T-helper 1 cell (primary cell): ENCODE measurements around the gene ATP5PO.
A peak's percentile ranks its signal among the peaks of the same experiment; 100 is the strongest.
"Not testable (repeated sequence)": the region's sequence is repeated elsewhere in the genome, so short reads cannot be mapped to it uniquely, and the experiment has no call there.

Source experiments
- DNase-seq, 5 donors: peaks; one replicate each; pipeline ENCODE4 v3.0.0-alpha.2; 2012 to 2020

Gene ATP5PO

DNA sequence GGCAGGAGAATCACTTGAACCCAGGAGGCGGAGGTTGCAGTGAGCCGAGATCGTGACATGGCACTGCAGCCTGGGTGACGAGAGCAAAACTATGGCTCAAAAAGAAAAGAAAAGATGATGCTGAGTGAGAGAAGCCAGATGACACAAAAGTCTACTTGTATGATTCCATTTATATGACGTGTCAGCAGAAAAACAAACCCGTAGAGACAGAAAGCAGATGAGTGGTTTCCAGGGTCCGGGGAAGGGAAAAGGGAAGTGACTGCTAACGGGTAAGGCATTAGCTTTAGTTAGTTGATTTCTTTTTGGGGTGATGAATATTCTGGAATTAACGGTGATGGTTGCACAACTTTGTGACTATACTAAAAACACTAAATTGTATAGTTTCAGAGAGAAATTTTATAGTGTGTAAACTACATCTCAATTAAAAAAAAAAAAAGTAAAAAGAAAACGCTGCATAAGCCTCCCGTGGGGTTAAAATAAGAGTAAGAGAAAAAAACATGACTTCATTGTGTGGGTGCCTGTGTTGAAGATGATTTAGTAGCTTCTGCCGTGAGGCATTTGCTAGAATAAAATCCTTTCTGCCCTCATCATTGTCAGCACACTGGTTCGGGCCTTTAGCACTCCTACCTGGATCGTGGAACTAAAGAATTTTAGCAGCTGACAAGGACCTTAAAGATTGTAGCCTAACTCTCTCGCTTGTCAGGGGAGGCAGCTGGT, 24.7 kb upstream of the ATP5PO start:
- DNase-seq = peak in 1 of 5 donors; percentile 33

DNA sequence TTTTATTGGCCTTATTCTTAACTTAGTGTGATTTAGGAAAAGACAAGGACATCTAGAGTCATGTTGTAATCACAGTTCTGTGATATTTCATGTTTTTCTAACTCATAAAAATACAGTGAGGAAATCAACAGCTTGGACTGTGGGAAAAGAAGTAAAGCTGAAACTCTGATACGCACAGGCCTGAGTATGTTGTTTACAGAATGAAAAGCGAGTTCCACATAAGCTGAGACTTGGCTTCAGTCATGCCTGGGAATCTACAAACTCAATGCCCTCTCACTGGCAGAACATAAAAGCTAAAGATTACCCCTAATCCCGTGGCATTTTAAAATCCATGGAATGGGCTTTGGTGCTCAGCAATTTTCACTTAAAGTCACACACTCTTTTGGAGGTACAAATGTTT, 23.6 kb upstream of the ATP5PO start:
- DNase-seq = no peak

DNA sequence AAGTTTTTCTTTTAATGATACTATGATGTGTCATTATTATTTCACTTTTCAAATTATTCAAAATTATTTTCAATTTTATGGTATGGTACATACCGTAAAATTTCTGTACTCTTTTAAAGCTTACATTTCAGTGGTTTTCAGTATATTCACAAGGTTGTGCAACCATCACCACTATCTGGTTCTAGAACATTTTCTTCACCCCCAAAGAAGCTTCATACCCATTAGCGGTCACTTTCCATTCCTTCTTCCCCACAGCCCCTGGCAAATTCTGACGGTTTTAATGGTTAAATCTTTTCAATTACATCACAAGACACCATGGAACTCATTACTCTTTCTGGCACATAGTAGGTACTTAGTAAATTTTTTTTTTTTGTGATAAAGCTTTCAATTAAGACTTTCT, 22.8 kb upstream of the ATP5PO start:
- no peak for DNase-seq

DNA sequence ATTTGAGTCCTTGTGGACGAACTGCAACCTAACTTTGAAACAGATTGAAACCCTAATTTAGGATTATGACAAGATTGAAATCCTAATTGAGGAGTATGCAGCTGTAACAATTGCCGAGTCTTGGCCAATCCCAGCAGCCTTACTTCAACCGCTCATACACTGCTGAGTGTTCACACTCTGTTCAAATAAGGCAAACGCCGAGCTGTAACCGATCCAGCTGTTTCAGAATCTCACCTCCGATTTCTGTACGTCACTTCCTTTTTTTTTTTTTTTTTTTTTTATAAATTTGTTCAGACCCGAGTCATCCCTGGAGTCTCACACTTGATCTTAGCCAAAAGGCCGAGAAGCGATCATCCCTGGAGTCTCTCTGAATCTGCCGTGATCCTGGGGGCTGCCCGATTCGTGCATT, 22.3 kb upstream of the ATP5PO start:
- peak in 4 of 5 donors; percentile 29 to 87 (median 42) for DNase-seq

DNA sequence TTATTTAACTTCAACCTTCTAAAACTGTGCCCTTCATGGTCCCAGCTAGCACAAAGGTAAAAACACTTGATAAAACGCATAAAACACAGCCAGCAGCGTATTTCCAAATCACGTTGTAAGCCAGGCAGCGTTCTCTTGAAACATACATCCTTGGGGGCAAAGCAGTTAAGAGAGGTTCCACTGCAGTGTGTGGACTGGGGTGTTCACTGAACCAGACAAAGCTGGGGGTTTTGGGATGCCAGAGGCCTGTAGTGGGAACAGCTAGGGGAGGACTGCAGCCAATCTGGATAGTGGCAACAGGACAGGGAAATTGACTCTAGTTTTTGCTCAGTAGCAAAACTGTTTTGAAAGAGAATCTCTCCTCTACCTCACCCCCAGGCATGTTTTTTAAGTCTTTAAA, 21.5 kb upstream of the ATP5PO start:
- peak in 1 of 5 donors; percentile 27 for DNase-seq

DNA sequence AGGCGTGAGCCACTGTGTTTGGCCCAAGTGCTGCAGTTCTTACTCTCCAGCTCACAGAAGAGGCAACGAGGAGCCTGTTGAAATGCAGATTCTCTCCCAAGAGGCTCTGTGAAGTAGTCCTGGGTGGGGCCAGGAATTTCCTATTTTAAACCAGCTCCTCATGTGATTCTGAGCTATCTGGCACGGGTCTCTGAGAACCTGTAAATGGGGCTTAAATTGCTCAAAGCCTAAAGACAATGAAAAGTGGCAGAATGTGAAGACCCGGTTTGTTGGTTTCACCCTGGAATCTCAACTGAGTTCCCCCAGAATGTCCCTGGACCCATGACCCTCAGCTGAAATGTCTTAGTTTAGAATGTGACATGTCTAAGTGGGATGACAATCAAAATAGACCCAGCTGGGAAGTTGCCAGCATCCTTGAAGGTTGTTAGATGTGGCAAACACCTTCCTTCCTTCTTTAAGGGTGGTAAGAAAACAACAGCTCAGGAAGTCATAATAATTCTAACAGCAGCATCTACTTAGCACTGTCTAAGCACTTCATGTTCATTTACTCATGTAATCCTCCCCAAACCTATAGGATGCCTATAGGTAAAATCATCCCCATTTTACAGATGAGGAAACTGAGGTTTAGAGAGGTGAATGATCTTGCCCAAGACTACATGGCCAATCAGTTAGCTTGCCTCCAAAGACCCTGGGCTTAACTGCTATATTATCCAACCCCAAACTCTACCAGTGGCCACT, 20.9 kb upstream of the ATP5PO start:
- DNase-seq = peak in 4 of 5 donors; percentile 38 to 66 (median 53)

DNA sequence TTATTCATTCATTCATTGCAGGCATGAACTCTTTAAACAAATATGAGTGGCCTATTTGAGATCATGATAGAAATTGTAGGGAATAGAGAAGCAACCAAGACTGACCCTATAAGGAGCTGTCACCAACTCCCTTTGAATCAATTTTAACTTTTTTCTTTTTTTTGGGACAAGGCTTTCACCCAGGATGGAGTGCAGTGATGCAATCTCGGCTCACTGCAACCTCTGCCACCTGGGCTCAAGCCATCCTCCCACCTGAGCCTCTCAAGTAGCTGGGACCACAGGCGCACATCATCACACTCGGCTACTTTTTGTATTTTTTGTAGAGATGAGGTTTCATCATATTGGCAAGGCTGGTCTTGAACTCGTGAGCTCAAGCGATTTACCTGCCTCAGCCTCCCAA, 17.1 kb upstream of the ATP5PO start:
- DNase-seq = peak in 1 of 5 donors; percentile 32

DNA sequence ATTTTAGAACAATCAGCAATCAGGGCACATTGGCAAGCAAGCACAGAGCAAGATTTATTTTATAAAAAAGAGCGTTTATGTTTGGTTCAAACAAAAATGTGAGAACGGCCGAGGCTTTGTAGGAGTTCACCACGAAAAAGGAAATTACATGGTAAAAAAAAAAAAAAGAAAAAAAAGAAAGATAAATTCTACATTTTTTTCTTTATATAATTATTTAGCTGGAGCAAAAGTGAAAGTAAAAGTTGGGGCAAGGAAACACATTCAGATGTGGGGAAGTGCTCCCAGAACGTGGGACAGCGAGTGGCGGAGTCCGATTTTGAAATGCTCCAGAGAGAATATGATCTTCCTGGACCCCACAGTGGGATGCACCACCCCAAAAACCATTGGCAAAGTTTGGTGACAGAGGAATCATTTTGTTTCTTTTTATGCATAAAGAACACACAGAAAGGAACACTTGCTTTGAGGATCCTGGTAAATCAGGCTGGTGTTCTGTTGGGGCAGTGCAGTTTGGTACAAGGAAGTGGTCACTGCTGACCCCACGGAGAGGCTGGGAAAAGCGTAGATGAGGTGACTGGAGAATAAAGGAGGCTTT, 16.3 kb upstream of the ATP5PO start:
- DNase-seq = peak in 3 of 5 donors; percentile 19 to 41 (median 32)

DNA sequence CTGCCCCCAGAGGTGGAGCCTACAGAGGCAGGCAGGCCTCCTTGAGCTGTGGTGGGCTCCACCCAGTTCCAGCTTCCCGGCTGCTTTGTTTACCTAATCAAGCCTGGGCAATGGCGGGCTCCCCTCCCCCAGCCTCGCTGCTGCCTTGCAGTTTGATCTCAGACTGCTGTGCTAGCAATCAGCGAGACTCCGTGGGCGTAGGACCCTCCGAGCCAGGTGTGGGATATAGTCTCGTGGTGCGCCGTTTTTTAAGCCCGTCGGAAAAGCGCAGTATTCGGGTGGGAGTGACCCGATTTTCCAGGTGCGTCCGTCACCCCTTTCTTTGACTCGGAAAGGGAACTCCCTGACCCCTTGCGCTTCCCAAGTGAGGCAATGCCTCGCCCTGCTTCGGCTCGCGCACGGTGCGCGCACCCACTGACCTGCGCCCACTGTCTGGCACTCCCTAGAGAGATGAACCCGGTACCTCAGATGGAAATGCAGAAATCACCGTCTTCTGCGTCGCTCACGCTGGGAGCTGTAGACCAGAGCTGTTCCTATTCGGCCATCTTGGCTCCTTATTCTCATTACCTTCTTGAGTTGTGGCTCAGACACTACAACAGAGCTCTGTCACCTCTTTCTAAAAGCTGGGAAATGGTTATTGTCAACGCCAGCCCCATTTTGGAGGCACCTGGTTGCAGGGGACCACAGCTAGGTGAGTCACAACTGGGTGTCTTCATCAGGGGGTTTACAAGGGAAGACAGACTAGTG, 15.6 kb upstream of the ATP5PO start:
- peak; percentile 30 to 82 (median 67) for DNase-seq

DNA sequence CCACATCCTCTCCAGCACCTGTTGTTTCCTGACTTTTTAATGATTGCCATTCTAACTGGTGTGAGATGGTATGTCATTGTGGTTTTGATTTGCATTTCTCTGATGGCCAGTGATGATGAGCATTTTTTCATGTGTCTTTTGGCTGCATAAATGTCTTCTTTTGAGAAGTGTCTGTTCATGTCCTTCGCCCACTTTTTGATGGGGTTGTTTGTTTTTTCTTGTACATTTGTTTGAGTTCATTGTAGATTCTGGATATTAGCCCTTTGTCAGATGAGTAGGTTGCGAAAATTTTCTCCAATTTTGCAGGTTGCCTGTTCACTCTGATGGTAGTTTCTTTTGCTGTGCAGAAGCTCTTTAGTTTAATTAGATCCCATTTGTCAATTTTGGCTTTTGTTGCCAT, 10.6 kb upstream of the ATP5PO start:
- DNase-seq = not testable (repeated sequence)

DNA sequence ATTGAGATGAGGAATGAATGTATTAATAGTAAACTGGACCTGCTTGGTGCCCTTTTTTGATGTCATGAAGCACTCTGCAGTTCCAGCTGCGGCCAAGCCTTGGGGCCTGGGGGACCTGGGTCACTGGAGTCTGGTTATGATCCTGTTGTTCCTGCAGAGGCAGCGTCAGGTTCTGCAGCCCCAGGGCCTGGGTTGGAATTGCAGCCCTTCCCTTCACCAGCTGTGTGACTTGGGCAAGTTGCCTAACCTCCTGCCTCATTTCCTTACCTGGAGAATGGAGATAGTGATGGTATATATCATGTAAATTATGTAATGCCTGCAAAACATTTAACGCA, 9.1 kb upstream of the ATP5PO start:
- no peak for DNase-seq

DNA sequence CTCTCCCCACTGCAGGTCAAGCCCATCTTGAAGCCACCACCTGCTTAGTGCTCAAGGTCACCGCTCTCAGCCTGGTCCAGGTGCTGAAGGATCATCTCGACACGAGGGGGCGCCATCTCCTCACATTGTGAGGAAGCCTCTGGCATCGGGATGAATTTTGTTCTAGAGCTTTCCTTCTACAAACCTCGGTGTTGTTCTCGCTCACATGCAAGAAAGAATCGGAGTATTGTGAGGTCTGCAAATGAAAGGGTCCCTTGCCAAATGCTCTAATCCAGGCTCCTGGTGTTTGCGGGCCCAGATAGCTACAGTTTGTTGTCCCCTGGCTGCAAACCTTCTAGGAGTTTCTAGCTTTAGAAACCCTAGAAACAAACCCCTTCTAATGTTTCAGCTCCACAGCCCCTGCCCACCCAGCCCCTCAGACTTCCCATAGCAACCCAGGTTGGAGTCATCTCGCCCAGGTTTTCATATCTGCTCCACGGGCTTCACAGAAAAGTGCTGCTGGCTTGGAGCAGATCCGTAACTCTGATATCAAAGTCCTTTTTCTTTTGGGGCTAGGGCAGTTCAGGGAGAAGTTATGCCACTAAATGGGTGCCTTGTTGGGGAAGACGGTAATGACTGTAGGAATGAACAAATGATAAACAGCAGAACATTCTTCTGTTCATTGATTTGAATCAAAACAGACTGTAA, 8.6 kb upstream of the ATP5PO start:
- peak; percentile 64 to 90 (median 82) for DNase-seq

DNA sequence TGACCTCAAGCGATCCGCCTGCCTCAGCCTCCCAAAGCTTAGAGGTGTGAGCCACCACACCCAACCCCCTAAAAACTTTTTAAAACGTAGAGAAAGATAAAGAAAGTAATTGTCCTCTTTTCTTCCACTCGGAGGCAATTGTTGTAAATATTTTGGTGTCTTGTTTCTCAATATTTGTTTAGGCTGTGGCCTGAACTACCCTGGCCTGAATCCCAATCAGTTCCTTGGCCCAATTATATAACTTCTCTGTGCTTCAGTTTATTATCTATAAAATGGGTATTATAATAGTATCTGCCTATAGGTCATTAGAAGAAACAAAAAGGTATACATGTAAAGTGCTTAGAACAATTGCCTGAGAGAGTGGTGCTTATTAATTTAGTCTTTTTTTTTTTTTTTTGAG, 1.8 kb upstream of the ATP5PO start:
- no peak for DNase-seq

DNA sequence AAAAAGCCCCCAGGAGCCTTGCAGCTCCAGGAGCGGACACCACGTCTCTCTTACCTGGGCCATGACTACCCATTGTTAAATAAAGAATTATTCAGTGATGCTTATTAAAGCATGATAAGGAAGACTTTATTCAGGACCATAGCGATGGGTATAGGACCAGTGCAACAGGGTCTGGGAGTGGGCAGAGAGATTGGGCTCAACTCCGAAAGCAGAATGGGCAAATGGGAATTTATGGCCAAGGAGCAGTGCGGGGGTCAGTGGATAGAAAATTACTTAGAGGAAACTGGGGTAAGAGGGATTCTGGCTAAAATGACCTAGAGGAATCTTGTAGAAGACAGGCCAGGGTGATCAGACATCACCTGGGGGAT, 580 bp upstream of the ATP5PO start:
- DNase-seq = no peak

DNA sequence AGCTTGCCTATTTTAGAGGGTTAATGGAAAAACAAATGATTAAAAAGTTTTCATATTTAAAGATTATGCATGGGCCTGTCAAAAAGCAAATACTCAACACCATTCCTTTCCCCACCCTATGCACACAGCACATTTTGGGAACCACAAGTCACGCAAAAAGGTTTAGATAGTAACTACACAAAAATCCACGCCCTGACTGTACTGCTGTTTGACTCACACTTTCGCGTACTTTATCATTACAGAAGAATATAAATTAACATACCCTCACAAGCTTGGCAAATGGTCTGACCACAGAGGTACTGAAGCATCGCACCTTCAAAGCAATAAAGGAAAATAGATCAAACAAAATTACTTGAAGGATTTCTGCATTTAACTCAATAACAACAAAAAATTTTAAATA, 1.4 kb downstream of the ATP5PO start:
- DNase-seq = no peak

DNA sequence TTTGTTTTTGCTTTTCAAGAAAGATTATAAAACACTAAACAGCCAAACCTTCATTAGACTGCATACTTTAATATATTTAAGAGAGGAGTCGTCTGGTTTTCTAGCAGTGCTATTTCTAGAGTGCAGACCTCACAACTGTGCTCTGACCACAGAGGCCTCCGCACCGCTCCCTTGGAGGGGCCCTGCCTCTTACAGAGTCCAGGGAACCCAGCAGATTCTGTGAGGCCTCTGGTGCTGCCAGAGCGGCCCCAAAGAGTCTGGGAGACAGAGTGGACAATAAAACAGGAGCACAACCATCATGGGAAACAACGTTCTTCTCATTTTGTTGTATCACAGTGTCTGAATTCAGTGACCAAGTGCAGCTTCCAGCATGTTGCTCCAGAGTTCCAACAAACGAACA, 5.8 kb downstream of the ATP5PO start:
- DNase-seq = no peak

DNA sequence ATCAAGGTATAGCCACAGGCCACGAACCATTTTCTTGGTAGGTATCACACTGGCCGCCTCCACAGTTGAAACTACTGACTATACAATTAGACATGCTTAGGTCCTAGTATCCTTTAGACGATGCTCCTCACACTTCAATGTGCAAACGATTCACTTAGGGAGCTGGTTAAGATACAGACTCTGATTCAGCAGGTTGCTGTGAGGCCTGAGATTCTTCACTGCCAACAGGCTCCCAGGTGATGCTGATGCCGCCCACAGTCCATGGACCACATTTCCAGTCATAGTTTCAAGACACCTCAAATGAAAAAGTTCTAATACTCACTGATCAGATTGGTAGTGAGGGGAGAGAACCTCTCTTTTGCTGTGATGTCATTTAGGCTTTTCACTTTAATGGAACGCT, 6.8 kb downstream of the ATP5PO start:
- DNase-seq = no peak

DNA sequence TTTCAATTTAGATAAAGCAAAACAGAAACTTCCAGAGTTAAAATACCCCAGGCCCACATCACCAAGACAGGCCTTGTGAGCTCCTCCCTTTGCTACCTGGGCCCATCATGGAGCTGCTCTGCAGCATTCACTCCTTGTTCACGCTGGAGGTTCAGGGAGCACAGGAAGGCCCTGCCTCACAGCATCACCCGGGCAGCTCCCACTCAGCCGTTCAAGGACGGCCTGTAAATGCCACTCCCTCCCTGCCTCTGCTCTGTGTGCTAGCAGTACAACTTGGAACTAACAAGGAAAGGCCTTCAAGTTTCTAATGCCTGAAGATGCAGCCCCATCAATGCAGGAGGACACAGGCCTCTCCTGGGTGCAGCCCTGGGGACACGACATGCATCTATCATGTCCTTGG, 11.6 kb downstream of the ATP5PO start:
- DNase-seq = no peak

DNA sequence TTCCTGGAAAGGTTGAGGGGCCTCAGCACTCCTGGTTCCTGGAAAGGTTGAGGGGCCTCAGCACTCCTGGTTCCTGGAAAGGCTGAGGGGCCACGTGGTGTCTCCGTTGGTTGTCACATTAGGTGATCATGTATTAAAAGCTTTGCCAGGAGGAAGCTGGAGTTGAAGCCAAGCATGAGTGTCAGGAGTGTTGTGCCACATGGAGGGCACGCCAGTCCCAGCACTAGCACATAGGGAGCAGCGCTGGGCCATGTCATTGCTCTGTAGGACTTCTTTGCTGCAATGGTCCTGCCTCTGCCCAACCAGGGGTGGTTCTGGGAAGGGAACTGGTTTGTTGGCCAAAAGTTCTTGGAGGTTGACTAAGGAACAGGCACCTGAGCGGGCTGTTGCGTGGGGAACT, 13.3 kb downstream of the ATP5PO start:
- no peak for DNase-seq

DNA sequence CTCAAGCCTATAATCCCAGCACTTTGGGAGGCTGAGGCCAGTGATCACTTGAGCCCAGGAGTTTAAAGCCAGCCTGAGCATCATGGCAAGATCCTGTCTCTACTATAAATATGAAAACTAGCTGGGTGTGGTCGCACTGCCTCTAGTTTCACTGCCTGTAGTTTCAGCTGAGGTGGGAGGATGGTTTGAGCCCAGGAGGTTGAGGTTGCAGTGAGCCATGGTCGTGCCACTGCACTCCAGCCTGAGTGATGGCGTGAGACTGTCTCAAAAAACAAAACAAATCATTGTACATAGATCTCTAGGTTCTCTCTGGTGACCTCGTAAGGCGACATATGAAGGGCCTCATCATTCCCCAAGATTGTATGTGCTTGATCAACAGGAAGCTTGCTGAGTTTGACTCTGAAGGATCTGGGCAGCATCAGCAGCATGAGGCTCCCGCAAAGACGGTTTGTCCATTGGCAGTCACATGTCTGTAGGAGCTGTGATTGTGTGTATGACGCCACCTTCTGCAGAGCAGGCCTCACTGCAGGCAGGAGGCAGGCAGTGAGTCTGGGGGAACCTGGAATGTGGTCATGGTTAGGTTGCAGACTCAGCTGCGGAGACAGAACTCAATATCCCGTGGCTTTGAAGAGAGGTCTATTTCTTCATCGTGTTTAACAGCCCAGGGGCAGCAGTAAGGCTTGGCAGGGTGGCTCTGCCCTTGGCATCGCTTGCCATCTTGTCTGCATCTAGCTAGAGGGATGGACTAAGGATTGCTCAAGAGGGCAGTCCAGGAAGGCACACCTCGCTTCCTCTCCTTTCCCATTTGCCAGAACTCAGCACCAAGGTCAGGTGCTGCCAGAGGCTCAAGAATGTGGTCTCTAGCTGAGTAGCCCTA, 14.0 kb downstream of the ATP5PO start:
- DNase-seq = peak in 1 of 5 donors; percentile 35

DNA sequence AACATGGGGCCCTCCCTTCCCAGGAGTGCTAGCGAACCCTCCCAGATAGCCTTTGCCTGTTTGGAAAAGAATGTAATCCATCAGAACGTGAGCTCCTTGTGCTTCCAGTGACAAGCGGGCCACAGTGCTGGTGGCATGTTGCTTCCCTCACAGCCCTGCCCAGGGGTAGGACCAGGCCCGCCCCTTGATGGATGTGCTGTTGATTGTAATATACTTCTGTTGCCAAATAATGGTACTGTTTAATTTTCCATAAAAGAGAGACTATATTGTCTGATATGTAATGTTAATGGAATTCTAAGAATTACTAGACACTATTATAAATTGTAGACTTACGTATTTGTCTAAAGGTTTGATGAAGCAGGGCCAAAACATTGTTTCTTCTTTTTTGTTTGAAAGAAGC, 16.4 kb downstream of the ATP5PO start:
- no peak for DNase-seq

DNA sequence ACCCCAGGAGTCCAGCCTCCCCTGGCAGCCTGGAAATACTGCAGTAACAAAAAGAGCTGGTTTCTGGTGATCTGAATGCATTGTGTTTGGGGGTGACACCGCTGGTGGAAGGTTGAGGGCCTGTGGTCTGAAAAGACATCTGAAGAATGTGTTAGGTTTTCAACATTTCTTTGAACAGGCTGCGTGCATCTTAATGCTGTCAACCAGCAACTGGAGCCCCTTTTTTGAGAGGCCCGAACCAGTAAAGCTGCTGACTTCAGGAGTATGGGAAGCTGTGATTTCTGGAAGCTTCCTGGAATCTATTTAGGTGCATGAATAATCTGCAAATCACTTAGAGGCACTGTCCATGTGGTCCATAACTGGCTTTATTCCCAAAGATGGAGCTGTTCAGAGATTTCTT, 17.0 kb downstream of the ATP5PO start:
- DNase-seq = no peak
